Neural progenitor cell (in vitro differentiated cells): Measurements from ENCODE around the gene ARF5. TPM values are rescaled to one million over a fixed set of nuclear protein-coding genes. Genes with fewer than 3 reads are reported as not detected.

ENCODE experiments used
- DNase-seq: peaks from one replicate; pipeline ENCODE4 v3.0.0-alpha.2; 2016; ENCODE audit warnings: low spot score
- H2AFZ ChIP-seq: fragments of 200-600 bp; sonication (generic); replicated peaks from 2 replicates; pipeline ENCODE4 v1.6.1; 2016; ENCODE audit warnings: antibody characterized with exemption
- H3F3A ChIP-seq: fragments of 200-600 bp; sonication (generic); 2 replicates; pipeline ENCODE4 v1.6.1; 2016; ENCODE audit warnings: antibody characterized with exemption, low read depth
- H3K27ac ChIP-seq: fragments of 200-600 bp; sonication (generic); 2 replicates; pipeline ENCODE4 v1.5.1; 2016; ENCODE audit warnings: mild to moderate bottlenecking
- H3K27me3 ChIP-seq: fragments of 200-600 bp; sonication (generic); 2 replicates; pipeline ENCODE4 v1.6.1; 2016; ENCODE audit warnings: mild to moderate bottlenecking, moderate library complexity
- H3K36me3 ChIP-seq: fragments of 200-600 bp; sonication (generic); 2 replicates; pipeline ENCODE4 v1.5.1; 2016
- H3K4me1 ChIP-seq: fragments of 200-600 bp; sonication (generic); 2 replicates; pipeline ENCODE4 v1.6.1; 2016; ENCODE audit warnings: mixed run types
- H3K4me2 ChIP-seq: fragments of 200-600 bp; sonication (generic); 2 replicates; pipeline ENCODE4 v1.6.1; 2016
- H3K4me3 ChIP-seq: fragments of 200-600 bp; sonication (generic); 2 replicates; pipeline ENCODE4 v1.5.1; 2016
- H3K79me2 ChIP-seq: fragments of 200-600 bp; sonication (generic); 2 replicates; pipeline ENCODE4 v1.6.1; 2016; ENCODE audit warnings: low read depth
- H3K9ac ChIP-seq: fragments of 200-600 bp; sonication (generic); 2 replicates; pipeline ENCODE4 v1.6.1; 2016
- H3K9me3 ChIP-seq: fragments of 200-600 bp; sonication (generic); 2 replicates; pipeline ENCODE4 v1.5.1; 2016; ENCODE audit warnings: low read depth
- H4K20me1 ChIP-seq: fragments of 200-600 bp; sonication (generic); 2 replicates; pipeline ENCODE4 v1.6.1; 2016; ENCODE audit warnings: low read depth
- H3K27ac Mint-ChIP-seq: 3 replicates; pipeline ENCODE4 v1.8.0; 2021; ENCODE audit warnings: mixed read lengths
- H3K27me3 Mint-ChIP-seq: 2 replicates; pipeline ENCODE4 v1.8.0; 2022; ENCODE audit warnings: low read depth, mild to moderate bottlenecking, inconsistent platforms, moderate library complexity, mixed read lengths; ENCODE audit not compliant: insufficient read depth
- H3K36me3 Mint-ChIP-seq: 3 replicates; pipeline ENCODE4 v1.8.0; 2021; ENCODE audit warnings: mixed read lengths
- H3K4me1 Mint-ChIP-seq: 3 replicates; pipeline ENCODE4 v1.8.0; 2021; ENCODE audit warnings: mixed read lengths
- H3K4me3 Mint-ChIP-seq: 3 replicates; pipeline ENCODE4 v1.8.0; 2021; ENCODE audit warnings: mild to moderate bottlenecking, moderate library complexity, mixed read lengths
- H3K9me3 Mint-ChIP-seq: 3 replicates; pipeline ENCODE4 v1.8.0; 2020; ENCODE audit warnings: mixed read lengths
- CTCF ChIP-seq: fragments of 200-600 bp; sonication (generic); IDR thresholded peaks from 2 replicates; pipeline ENCODE4 v1.5.1; 2017; ENCODE audit warnings: antibody characterized with exemption, mild to moderate bottlenecking
- EZH2 ChIP-seq: fragments of 200-600 bp; sonication (generic); IDR thresholded peaks from 2 replicates; pipeline ENCODE4 v1.6.1; 2017; ENCODE audit warnings: antibody characterized with exemption, mild to moderate bottlenecking, moderate library complexity
- EZH2phosphoT487 ChIP-seq: fragments of 200-600 bp; sonication (generic); IDR thresholded peaks from 2 replicates; pipeline ENCODE4 v1.6.1; 2017; ENCODE audit warnings: antibody characterized with exemption
- total RNA-seq: library from RNA; depleted of rRNA; stranded (reverse); fragments of >200 nt; gene quantifications from 2 replicates; pipeline ENCODE4 v1.2.3, GENCODE V29; 2015; ENCODE audit warnings: low replicate concordance

ARF5 gene
- total RNA-seq, 1 donor from 2014 or later, result 229 TPM

GRCh38 chr7:127587663-127588018 is 570 bp upstream of the ARF5 start:
- DNase-seq, result no peak
- peaks cover 34% of the 10 kb centered on the region for H3K79me2 ChIP-seq
- H3K27ac ChIP-seq, result no peak overlapping the region

GRCh38 chr7:127588697-127589482 is 679 bp downstream of the ARF5 start:
- no peaks in the 10 kb centered on the region for H3K9me3 ChIP-seq
- peaks cover 10% of the 10 kb centered on the region for H3F3A ChIP-seq
- H4K20me1 ChIP-seq, result peaks cover 19% of the 10 kb centered on the region
- H3K4me1 ChIP-seq, result peaks cover 5% of the 10 kb centered on the region
- peaks cover 27% of the 10 kb centered on the region for H3K79me2 ChIP-seq
- H3K4me2 ChIP-seq, result peak overlapping the region; percentile 91
- H3K36me3 ChIP-seq, result no peaks in the 10 kb centered on the region
- Mint-ChIP-seq H3K4me1 (peaks cover 22% of the 10 kb centered on the region), H3K4me3 (peak overlapping the region; percentile 96), H3K27me3 (peaks cover 3% of the 10 kb centered on the region), H3K9me3 (no peaks in the 10 kb centered on the region), H3K36me3 (peaks cover 18% of the 10 kb centered on the region), H3K27ac (peak overlapping the region; percentile 76)
- peak overlapping the region; percentile 14 for H3K27ac ChIP-seq
- TF ChIP-seq EZH2phosphoT487 (no peak), EZH2 (no peak), CTCF (peak; percentile 70)
- H2AFZ ChIP-seq, result peak overlapping the region; percentile 97
- H3K4me3 ChIP-seq, result peak overlapping the region; percentile 98
- peaks cover 19% of the 10 kb centered on the region for H3K27me3 ChIP-seq
- peak overlapping the region; percentile 80 for H3K9ac ChIP-seq
- DNase-seq, result peak; percentile 84

More at GRCh38 chr7:127587663-127588018, 570 bp upstream of the ARF5 start:
- peaks cover 6% of the 10 kb centered on the region for H3K27me3 Mint-ChIP-seq
- peak overlapping the region; percentile 81 for H2AFZ ChIP-seq
- H3K27ac Mint-ChIP-seq, result no peak overlapping the region
- peak overlapping the region; percentile 93 for H3K4me3 Mint-ChIP-seq
- peaks cover 6% of the 10 kb centered on the region for H3K4me1 ChIP-seq
- H3F3A ChIP-seq, result peaks cover 10% of the 10 kb centered on the region
- no peaks in the 10 kb centered on the region for H3K9me3 Mint-ChIP-seq
- peak overlapping the region; percentile 98 for H3K4me3 ChIP-seq
- H3K27me3 ChIP-seq, result peaks cover 19% of the 10 kb centered on the region
- H3K36me3 ChIP-seq, result no peaks in the 10 kb centered on the region
- H3K4me1 Mint-ChIP-seq, result peaks cover 28% of the 10 kb centered on the region
- TF ChIP-seq EZH2phosphoT487, result no peak
- TF ChIP-seq EZH2, result no peak
- no peak for TF ChIP-seq CTCF
- H3K9me3 ChIP-seq, result no peaks in the 10 kb centered on the region
- peak overlapping the region; percentile 91 for H3K4me2 ChIP-seq
- H3K9ac ChIP-seq, result no peak overlapping the region
- H3K36me3 Mint-ChIP-seq, result peaks cover 20% of the 10 kb centered on the region
- H4K20me1 ChIP-seq, result peaks cover 25% of the 10 kb centered on the region

- Histone ChIP-seq H3K79me2 (peaks cover 17% of the 10 kb centered on the region), H2AFZ (no peak overlapping the region), H3K4me2 (no peak overlapping the region), H3K27me3 (peaks cover 19% of the 10 kb centered on the region), H3K27ac (no peak overlapping the region), H3K4me3 (no peak overlapping the region), H3F3A (peaks cover 10% of the 10 kb centered on the region), H4K20me1 (peaks cover 11% of the 10 kb centered on the region), H3K9me3 (no peaks in the 10 kb centered on the region), H3K4me1 (no peaks in the 10 kb centered on the region), H3K9ac (no peak overlapping the region), H3K36me3 (no peaks in the 10 kb centered on the region)
- Mint-ChIP-seq H3K27me3 (peaks cover 3% of the 10 kb centered on the region), H3K36me3 (peaks cover 18% of the 10 kb centered on the region), H3K4me3 (peak overlapping the region; percentile 96), H3K4me1 (peaks cover 13% of the 10 kb centered on the region), H3K27ac (no peak overlapping the region), H3K9me3 (no peaks in the 10 kb centered on the region)
- TF ChIP-seq EZH2, result no peak
- no peak for TF ChIP-seq EZH2phosphoT487
- TF ChIP-seq CTCF, result no peak
- DNase-seq, result no peak
Measured at GRCh38 chr7:127589896-127590295, 1.7 kb downstream of the ARF5 start.
